ENCODE data around the gene ARHGEF4.

The ARHGEF4 gene

GRCh38 chr2:130851624-130852382 lies 15.1 kb downstream of the ARHGEF4 start:
- DNase-seq (ENCODE audit: low read depth in 2 of 2), result no peak

- DNase-seq (ENCODE audit: low read depth in 2 of 2), result no peak
These were observed 15.9 kb downstream of the ARHGEF4 start for GRCh38 chr2:130852521-130853115.

- DNase-seq (ENCODE audit: low read depth in 2 of 2), result no peak
These were observed 16.7 kb downstream of the ARHGEF4 start for GRCh38 chr2:130853391-130853790.

- DNase-seq (ENCODE audit: low read depth in 2 of 2), result no peak
These were observed 17.6 kb downstream of the ARHGEF4 start for GRCh38 chr2:130854301-130854700.

GRCh38 chr2:130864830-130865800 lies 28.4 kb downstream of the ARHGEF4 start:
- DNase-seq (ENCODE audit: low read depth in 2 of 2), result no peak

- no peak for DNase-seq (ENCODE audit: low read depth in 2 of 2)
These were observed 32.9 kb downstream of the ARHGEF4 start for GRCh38 chr2:130869441-130870160.

- DNase-seq (ENCODE audit: low read depth in 2 of 2), result no peak
These were observed 33.4 kb downstream of the ARHGEF4 start for GRCh38 chr2:130870161-130870485.

- no peak for DNase-seq (ENCODE audit: low read depth in 2 of 2)
These were observed 34.1 kb downstream of the ARHGEF4 start for GRCh38 chr2:130870779-130871178.

- DNase-seq (ENCODE audit: low read depth in 2 of 2), result no peak
These were observed 35.4 kb downstream of the ARHGEF4 start for GRCh38 chr2:130871843-130872740.

- no peak for DNase-seq (ENCODE audit: low read depth in 2 of 2)
These were observed 36.0 kb downstream of the ARHGEF4 start for GRCh38 chr2:130872741-130873125.

- peak; percentile 61 to 69 for DNase-seq (ENCODE audit: low read depth in 2 of 2)
These were observed 37.1 kb downstream of the ARHGEF4 start for GRCh38 chr2:130873700-130874346.

- DNase-seq (ENCODE audit: low read depth in 2 of 2), result no peak
These were observed 37.8 kb downstream of the ARHGEF4 start for GRCh38 chr2:130874512-130874911.

- no peak for DNase-seq (ENCODE audit: low read depth in 2 of 2)
These were observed 39.2 kb downstream of the ARHGEF4 start for GRCh38 chr2:130875935-130876334.

GRCh38 chr2:130877258-130877657 lies 40.5 kb downstream of the ARHGEF4 start:
- DNase-seq (ENCODE audit: low read depth in 2 of 2), result no peak

- DNase-seq (ENCODE audit: low read depth in 2 of 2), result no peak
These were observed 41.6 kb downstream of the ARHGEF4 start for GRCh38 chr2:130878316-130878715.

- no peak for DNase-seq (ENCODE audit: low read depth in 2 of 2)
These were observed 42.2 kb downstream of the ARHGEF4 start for GRCh38 chr2:130878933-130879332.

- no peak for DNase-seq (ENCODE audit: low read depth in 2 of 2)
These were observed 45.5 kb downstream of the ARHGEF4 start for GRCh38 chr2:130882111-130882690.

GRCh38 chr2:130882991-130883390 lies 46.3 kb downstream of the ARHGEF4 start:
- DNase-seq (ENCODE audit: low read depth in 2 of 2), result no peak

- DNase-seq (ENCODE audit: low read depth in 2 of 2), result no peak
These were observed 46.8 kb downstream of the ARHGEF4 start for GRCh38 chr2:130883496-130883895.

- no peak for DNase-seq (ENCODE audit: low read depth in 2 of 2)
These were observed 47.3 kb downstream of the ARHGEF4 start for GRCh38 chr2:130884013-130884412.
